K562 (cell line): ENCODE results near the gene CELA3B. TPM values are rescaled to one million over a fixed set of nuclear protein-coding genes. Genes with fewer than 3 reads are reported as not detected.

Source experiments
- ARID4B ChIP-seq: sonication (generic); formaldehyde crosslinking; IDR thresholded peaks from 2 replicates; pipeline ENCODE4 v1.8.0; 2022; ENCODE audit warnings: mild to moderate bottlenecking, missing genetic modification reagents
- E2F1 ChIP-seq: sonication (generic); formaldehyde crosslinking; IDR thresholded peaks from 2 replicates; pipeline ENCODE4 v1.8.1; 2023; ENCODE audit warnings: mild to moderate bottlenecking, missing genetic modification reagents, moderate library complexity
- KLF13 ChIP-seq: fragments of 450-650 bp; IDR thresholded peaks from 2 replicates; pipeline ENCODE4 v1.6.1; 2016; ENCODE audit warnings: missing genetic modification characterization, low read depth, mild to moderate bottlenecking, missing compliant biosample characterization, moderate library complexity, borderline replicate concordance
- MAFF ChIP-seq: IDR thresholded peaks from 2 replicates; pipeline ENCODE4 v1.6.1; 2012; ENCODE audit warnings: low read length, improper control_type of control experiment
- MNT ChIP-seq, 2 experiments: fragments of 450-650 bp; conservative IDR thresholded peaks; 2 replicates each; pipeline ENCODE4 v1.6.1; 2017; ENCODE audit warnings: mild to moderate bottlenecking in 2 of 2, moderate library complexity in 2 of 2
- MTA3 ChIP-seq: fragments of 450-650 bp; formaldehyde crosslinking; IDR thresholded peaks from 2 replicates; pipeline ENCODE4 v1.6.1; 2017; ENCODE audit warnings: mild to moderate bottlenecking, borderline replicate concordance
- POLR2AphosphoS5 ChIP-seq: IDR thresholded peaks from 2 replicates; pipeline ENCODE4 v1.6.1; 2011; ENCODE audit warnings: mild to moderate bottlenecking, low read depth, low read length, moderate library complexity; ENCODE audit not compliant: control insufficient read depth, insufficient read depth
- RBFOX2 ChIP-seq: fragments of 200-400 bp; formaldehyde crosslinking; IDR thresholded peaks from 2 replicates; pipeline ENCODE4 v1.6.1; 2017; ENCODE audit warnings: low read depth, mild to moderate bottlenecking, low read length, moderate library complexity
- SMARCA5 ChIP-seq: fragments of 450-650 bp; IDR thresholded peaks from 2 replicates; pipeline ENCODE4 v1.6.1; 2016
- SNAPC5 ChIP-seq: fragments of 250-450 bp; sonication (Bioruptor Pico); IDR thresholded peaks from 2 replicates; pipeline ENCODE4 v1.8.0; 2021; ENCODE audit warnings: moderate library complexity, mild to moderate bottlenecking, inconsistent platforms
- THAP12 ChIP-seq: fragments of 250-450 bp; sonication (Bioruptor Pico); IDR thresholded peaks from 2 replicates; pipeline ENCODE4 v1.9.0; 2021; ENCODE audit warnings: mild to moderate bottlenecking, inconsistent platforms
- ZBTB2 ChIP-seq: fragments of 450-650 bp; IDR thresholded peaks from 2 replicates; pipeline ENCODE4 v1.6.1; 2016; ENCODE audit warnings: antibody characterized with exemption
- ZNF311 ChIP-seq: fragments of 250-450 bp; sonication (Bioruptor Pico); IDR thresholded peaks from 2 replicates; pipeline ENCODE4 v1.4.0; 2020; ENCODE audit warnings: mild to moderate bottlenecking, moderate library complexity
- ZNF561 ChIP-seq: fragments of 450-650 bp; formaldehyde crosslinking; conservative IDR thresholded peaks from 2 replicates; pipeline ENCODE4 v1.4.0; 2020; ENCODE audit warnings: mild to moderate bottlenecking, moderate library complexity
- ZNF695 ChIP-seq: fragments of 450-650 bp; formaldehyde crosslinking; IDR thresholded peaks from 2 replicates; pipeline ENCODE4 v1.4.0; 2020; ENCODE audit warnings: mild to moderate bottlenecking, moderate library complexity
- polyA plus RNA-seq, 8 experiments: library from polyadenylated mRNA; depleted of rRNA in 4 of 8; stranded (reverse) in 5 of 8; unstranded in 3 of 8; fragments of >200 nt; fragmentation: Nextera tagmentation in 2 of 8; fragmentation: Illumina TruSeq in 1 of 8; extraction: Ambion mirVana in 2 of 8; extraction: Trizol in 1 of 8; gene quantifications; 2 replicates each; pipeline versions ENCODE4 v1.2.1 to v1.2.3, GENCODE V29; 2011 to 2014; ENCODE audit warnings: inconsistent platforms in 1 of 8, missing spikeins in 1 of 8
- total RNA-seq, 7 experiments: library from RNA; depleted of rRNA in 6 of 7; stranded (reverse); fragments of >200 nt in 6 of 7; fragmentation: Illumina TruSeq in 2 of 7; extraction: Trizol in 2 of 7; gene quantifications; 2 replicates each; pipeline versions ENCODE4 v1.2.1 to v1.2.3, GENCODE V29; 2011 to 2021; ENCODE audit warnings: low replicate concordance in 1 of 7

CELA3B gene
- total and polyA plus RNA-seq, 9 of the 15 experiments (the other 6 are each of a cell fraction or from before 2014, with no cell fraction given) = 3.1 TPM; not detected in 8

- TF ChIP-seq ARID4B = peak; percentile 10; the same call in 1 of the 2 replicates
- no peak for TF ChIP-seq ZNF695 (CRISPR knock-in tag)
- TF ChIP-seq THAP12 (CRISPR knock-in tag) = peak; percentile 27; the same call in 1 of the 2 replicates
- no peak for TF ChIP-seq KLF13 (tag)
- no peak for TF ChIP-seq SNAPC5 (CRISPR knock-in tag)
- TF ChIP-seq SMARCA5 = peak; percentile 82; the same call in 1 of the 2 replicates
- no peak for TF ChIP-seq ZBTB2
- TF ChIP-seq ZNF311 (CRISPR knock-in tag) = no peak
- no peak for TF ChIP-seq ZNF561 (CRISPR knock-in tag)
- TF ChIP-seq POLR2AphosphoS5 = no peak
- TF ChIP-seq MTA3 = no peak
- 0 out of 2 replicates have a peak, but pooled peaks have one; percentile 9 for TF ChIP-seq RBFOX2
- TF ChIP-seq MAFF = no peak
- no peak for TF ChIP-seq E2F1 (CRISPR knock-in tag)
- 0 out of 4 replicates have a peak, but pooled peaks of 1 of the 2 experiments have one; percentile 56 for TF ChIP-seq MNT (conservative IDR thresholded peaks at IDR 0.05)
These were observed 40.3 kb upstream of the CELA3B start (continued) for GRCh38 chr1:21936366-21937031.
